GM12891 (cell line): ENCODE measurements around the gene CIITA.

Experiments used
- POLR2A ChIP-seq: IDR thresholded peaks from 2 replicates; pipeline ENCODE4 v1.6.1; 2011; ENCODE audit warnings: low read depth, low read length, control low read depth
- POLR2AphosphoS5 ChIP-seq: IDR thresholded peaks from 2 replicates; pipeline ENCODE4 v1.6.1; 2011; ENCODE audit warnings: low read depth, low read length, control low read depth
- POU2F2 ChIP-seq: IDR thresholded peaks from 2 replicates; pipeline ENCODE4 v1.6.1; 2011; ENCODE audit warnings: low read depth, mild to moderate bottlenecking, control low read depth, low read length, moderate library complexity
- TAF1 ChIP-seq: IDR thresholded peaks from 2 replicates; pipeline ENCODE4 v1.6.1; 2011; ENCODE audit warnings: low read depth, low read length, control low read depth

DNA sequence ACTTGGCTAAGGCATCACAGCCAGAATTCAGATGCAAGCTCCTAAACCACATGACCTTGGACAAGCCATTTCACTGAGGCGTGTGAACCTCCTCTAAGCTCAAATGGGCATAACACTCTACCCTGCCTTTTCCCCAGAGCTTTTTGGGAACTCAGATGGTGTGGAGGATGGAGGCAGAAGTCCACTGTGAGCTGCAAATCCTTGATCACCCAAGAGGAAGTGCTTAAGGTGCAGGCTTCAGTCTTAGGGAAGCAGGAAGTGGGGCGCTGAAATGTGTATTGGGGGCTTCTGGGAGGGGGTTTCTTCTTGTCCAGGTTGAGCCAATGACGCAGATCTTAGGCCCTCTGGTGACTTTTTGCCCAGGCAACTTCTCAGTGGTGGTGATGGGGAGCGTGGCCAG, 12.9 kb downstream of the CIITA start:
- TF ChIP-seq TAF1, result no peak
- no peak for TF ChIP-seq POLR2AphosphoS5
- no peak for TF ChIP-seq POU2F2
- no peak for TF ChIP-seq POLR2A
